ENCODE results near the gene SFXN1.
A peak's percentile ranks its signal among the peaks of the same experiment; 100 is the strongest.

DNA sequence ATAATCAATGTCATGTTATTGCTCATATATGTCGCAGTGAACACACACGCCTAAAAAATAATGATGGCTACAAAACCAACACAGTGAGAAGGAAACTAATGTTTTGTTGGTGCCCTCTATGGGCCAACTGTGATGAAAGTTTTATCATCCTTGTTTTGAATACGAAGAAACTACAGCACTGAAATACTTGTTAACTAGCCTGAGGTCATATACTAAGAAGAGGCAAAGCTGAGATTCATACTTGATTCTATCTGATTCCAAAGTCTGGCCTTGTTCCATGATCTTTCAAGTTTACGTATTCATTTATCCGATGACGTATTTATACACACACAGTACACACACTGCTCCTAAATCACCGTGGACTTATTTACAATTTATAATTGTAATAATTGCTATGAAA, 18.2 kb upstream of the SFXN1 start:
- TF ChIP-seq, protein P1, sequence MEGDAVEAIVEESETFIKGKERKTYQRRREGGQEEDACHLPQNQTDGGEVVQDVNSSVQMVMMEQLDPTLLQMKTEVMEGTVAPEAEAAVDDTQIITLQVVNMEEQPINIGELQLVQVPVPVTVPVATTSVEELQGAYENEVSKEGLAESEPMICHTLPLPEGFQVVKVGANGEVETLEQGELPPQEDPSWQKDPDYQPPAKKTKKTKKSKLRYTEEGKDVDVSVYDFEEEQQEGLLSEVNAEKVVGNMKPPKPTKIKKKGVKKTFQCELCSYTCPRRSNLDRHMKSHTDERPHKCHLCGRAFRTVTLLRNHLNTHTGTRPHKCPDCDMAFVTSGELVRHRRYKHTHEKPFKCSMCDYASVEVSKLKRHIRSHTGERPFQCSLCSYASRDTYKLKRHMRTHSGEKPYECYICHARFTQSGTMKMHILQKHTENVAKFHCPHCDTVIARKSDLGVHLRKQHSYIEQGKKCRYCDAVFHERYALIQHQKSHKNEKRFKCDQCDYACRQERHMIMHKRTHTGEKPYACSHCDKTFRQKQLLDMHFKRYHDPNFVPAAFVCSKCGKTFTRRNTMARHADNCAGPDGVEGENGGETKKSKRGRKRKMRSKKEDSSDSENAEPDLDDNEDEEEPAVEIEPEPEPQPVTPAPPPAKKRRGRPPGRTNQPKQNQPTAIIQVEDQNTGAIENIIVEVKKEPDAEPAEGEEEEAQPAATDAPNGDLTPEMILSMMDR (IDR thresholded peaks at IDR 0.05), result peak in 1 of 4 experiments; percentile 9
- no peak for TF ChIP-seq POLR2AphosphoS5 (IDR thresholded peaks at IDR 0.05)
- TF ChIP-seq POLR2A (IDR thresholded peaks at IDR 0.05), result no peak
- no peak for TF ChIP-seq EP300 (IDR thresholded peaks at IDR 0.05)
